SH-SY5Y (cell line): ENCODE measurements around the gene UTS2R.

Experiments used
- GATA2 ChIP-seq: IDR thresholded peaks from 2 replicates; pipeline ENCODE4 v1.6.1; 2011; ENCODE audit warnings: mild to moderate bottlenecking, low read depth, low read length
- GATA3 ChIP-seq: IDR thresholded peaks from 2 replicates; pipeline ENCODE4 v1.6.1; 2011; ENCODE audit warnings: low read depth, mild to moderate bottlenecking, low read length, moderate library complexity

Gene UTS2R

DNA sequence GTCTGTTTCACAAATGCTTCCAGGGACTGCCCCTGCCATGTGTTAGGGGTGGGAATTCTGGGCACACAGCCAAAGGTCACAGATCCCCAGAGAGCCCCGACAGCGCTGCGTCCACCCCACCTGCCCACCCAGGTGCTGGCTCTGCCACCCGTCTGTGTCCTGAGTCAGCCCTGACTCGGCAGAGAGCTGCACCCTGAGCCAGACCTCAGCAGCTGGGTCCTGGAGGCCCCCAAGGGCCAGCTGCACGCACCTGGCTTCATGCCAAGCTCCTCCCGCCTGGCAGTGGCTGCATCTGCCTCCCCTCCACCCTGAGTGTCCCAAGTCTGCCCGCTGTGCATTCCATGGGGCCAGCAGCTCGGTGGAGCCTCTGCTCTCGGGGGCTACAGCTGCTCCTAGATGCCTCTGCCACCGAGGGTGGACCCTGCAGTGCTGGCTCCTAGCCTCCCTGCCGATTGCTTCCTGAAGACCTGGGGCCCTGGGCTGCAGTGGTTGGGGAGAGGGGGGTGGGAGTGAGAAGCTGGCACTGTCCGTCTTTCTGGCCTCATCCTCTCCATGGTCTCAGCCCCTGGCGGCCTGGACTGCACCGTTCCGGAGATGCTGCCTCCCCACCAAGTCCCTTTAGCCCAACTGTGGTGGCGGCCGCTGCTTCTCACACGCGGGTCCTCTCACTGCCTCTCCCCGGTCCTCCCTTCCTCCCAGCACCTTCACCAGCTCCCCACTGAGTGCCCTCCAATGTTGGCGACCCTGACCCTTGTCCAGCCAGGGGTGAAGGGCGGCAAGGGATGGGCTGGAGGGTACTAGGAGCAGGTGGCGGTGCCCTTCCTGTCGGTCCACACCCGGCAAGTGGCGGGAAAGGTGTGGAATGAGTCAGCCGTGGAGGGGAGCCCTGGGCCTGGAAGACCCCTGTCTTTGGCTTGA is 41.0 kb upstream of the UTS2R start:
- TF ChIP-seq GATA3: no peak
- no peak for TF ChIP-seq GATA2

DNA sequence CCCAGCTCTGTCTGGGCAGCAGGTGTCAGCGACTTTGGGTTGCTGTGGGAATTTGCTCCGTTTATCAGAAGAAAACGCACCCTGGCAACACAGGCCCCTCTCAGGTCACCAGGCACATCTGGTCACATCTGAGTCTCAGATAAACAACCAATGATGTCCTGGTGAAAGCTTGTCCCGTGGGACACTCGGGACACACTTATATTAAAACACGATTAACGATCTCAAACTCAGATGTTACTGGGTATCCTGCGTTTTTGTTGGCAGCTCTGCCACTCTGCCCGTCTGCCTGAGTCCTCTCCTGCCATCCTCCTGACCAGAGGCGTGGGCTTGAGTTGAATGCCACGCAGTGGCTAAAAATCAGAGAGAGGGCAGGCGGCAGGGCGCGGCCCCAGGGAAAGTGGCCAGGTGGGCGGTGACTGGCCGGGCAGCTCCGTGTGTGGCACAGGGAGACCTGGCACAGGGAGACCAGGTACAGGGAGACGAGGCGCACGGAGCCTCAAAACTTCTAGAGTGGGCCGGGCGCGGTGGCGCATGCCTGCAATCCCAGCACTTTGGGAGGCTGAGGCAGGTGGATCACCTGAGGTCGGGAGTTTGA is 40.1 kb upstream of the UTS2R start:
- TF ChIP-seq GATA3: no peak
- TF ChIP-seq GATA2: no peak

GRCh38 chr17:82332669-82333278 is 38.8 kb upstream of the UTS2R start:
- no peak for TF ChIP-seq GATA3
- no peak for TF ChIP-seq GATA2

- no peak for TF ChIP-seq GATA2
- TF ChIP-seq GATA3: no peak
Observed at GRCh38 chr17:82333279-82334171, 38.0 kb upstream of the UTS2R start, which contains the start of gene SECTM1. TSS of gene SECTM1 (minus strand) at chr17:82333766. CDS start at chr17:82327240, 6,526 bp downstream.

DNA sequence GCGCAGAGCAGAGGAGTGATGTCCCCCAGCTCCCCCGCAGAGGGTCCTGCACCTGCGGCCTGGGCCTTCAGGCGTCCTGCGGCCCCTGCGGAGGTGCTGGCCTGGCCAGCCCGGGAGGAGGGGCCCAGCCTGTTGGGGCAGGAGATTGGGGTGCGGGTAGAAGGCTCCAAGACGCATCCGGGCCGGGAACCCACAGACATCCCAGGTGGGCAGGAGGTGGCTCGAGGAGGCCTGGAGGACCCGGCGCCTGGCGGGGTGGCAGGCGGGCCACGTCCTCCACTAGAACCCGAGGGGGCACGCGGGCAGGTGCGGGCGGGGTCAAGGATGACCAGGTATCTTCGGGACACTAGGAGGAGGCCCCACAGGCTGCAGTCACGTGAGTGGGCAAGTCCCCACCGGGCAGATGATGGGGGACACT is 37.4 kb upstream of the UTS2R start:
- TF ChIP-seq GATA2 (no peak), GATA3 (no peak)

- TF ChIP-seq GATA2: no peak
Observed at GRCh38 chr17:82334622-82335394, 36.8 kb upstream of the UTS2R start.

- TF ChIP-seq GATA2 (no peak), GATA3 (no peak)
Observed at GRCh38 chr17:82338858-82339633, 32.5 kb upstream of the UTS2R start.

DNA sequence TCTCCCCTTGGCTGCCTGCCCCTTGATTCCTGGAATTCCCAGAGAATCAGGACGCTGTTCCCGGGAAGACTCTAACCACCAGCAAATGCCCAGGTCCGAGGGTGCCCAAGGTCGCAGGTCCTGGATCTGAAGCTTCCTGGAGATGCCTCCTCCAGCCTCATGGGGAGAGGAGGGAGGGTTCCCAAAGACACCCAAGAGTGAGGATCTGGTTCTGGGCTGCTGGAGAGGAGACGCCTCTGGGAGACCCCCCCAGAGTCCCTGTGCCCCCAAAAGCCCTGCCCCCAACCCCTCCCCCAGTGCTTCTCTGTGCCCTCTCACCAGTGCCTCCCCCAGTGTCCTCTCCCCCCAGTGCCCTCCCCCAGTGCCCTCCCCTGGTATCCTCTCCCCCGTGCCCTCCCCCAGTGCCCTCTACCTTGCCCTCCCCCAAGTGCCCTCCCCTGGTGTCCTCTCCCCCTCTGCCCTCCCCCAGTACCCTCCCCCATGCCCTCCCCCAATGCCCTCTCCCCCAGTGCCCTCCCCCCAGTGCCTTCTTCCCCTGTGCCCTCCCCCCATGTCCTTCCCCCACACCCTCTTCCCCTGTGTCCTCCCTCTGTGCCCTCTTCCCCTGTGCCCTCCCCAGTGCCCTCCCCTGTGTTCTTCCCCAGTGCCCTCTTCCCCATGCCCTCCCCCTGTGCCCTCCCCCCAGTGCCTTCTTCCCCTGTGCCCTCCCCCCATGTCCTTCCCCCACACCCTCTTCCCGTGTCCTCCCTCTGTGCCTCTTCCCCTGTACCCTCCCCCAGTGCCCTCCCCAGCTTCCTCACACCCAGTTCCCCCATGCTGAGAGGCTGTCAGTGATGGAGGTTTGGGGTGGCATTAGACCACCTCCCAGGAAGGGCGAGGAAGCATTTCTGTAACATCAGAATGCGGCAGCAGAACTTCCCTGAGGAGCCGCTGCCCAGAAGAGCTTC is 31.7 kb upstream of the UTS2R start:
- TF ChIP-seq GATA3 (no peak), GATA2 (no peak)

DNA sequence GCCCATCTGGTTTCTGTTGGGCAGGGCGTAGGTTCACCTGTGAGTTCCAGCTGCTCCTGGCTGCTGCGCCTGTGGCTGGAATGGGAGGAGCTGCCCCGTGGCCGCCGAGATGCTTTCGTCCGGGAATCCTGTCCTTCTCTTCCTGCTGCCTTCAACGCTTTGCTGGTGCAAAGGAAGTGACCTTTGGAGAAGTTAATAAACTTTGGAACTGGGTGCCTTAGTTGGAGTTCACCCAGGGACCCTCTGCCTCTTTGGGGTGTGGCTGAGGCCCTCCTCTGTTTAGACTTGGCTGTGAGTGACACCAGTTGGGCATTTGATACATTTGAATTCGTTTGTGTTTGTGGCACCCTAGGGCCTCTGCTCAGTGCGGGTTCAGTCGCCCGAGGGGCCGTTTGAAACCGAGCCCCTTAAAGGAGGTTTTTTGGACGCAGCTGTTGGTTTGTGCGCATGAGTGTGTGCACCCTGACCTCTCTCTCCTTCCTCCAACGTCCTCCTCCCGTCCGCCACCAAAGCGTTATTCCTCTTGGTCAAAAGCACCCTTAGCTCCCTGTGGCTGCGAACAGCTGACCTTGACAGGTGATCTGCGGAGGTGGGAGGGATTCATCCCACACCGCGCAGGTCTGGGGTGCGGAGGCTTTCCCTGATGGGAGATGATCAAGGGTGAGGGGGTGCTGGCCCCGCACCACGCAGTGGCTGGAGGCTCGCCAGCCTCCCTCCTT is 29.0 kb upstream of the UTS2R start:
- no peak for TF ChIP-seq GATA2
- no peak for TF ChIP-seq GATA3

- no peak for TF ChIP-seq GATA3
- TF ChIP-seq GATA2: no peak
Observed at GRCh38 chr17:82343560-82343959, 28.0 kb upstream of the UTS2R start.

DNA sequence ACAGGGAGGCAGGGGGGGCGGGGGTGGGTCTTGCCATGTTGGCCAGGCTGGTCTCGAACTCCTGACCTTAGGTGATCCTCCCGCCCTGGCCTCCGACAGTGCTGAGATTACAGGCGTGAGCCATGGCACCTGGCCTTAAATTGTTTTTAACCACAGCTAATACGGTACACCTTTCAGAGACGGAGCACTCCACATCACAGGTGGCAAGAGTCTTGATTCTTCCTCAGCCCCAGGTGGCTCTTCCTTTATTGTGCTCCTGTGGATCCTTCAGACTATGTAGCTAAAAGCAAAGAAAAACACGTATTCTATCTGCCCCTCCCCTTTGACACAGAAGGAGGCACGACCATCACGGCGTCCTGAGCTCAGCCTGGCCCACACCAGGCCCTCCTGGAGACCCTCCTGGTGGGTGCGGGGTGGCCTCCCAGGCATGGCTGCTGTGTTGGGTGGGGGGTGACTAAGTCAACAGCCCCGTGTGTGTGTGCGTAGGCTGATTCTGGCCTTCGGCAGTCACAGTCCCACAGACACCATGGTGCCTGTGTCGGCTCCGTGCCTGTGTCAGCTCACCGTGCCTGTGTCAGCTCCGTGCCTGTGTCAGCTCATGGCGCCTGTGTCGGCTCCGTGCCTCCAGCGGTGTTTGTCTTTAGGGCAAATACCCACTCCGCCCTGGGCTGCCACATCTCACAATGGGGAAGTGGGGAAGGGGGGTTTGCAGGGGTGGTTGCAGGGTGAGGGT is 27.2 kb upstream of the UTS2R start:
- TF ChIP-seq GATA3: no peak
